Astrocyte (in vitro differentiated cells and primary cell): Measurements from ENCODE around the gene FGFR4. TPM values are rescaled to one million over a fixed set of nuclear protein-coding genes. Genes with fewer than 3 reads are reported as not detected.
A peak's percentile ranks its signal among the peaks of the same experiment; 100 is the strongest.

ENCODE experiments used
- DNase-seq: peaks from one replicate; pipeline ENCODE4 v3.0.0-alpha.2; 2010; ENCODE audit warnings: low read depth
- FAIRE-seq: peaks from 2 replicates; lab custom pipeline; 2011; peaks lifted over from hg19 to GRCh38; lab: Jason Lieb, UNC
- H2AFZ ChIP-seq: 2 replicates; pipeline ENCODE4 v1.6.0; 2012; ENCODE audit warnings: low read depth, low read length, inconsistent platforms
- H3K27ac ChIP-seq: 2 replicates; pipeline ENCODE4 v1.5.1; 2011; ENCODE audit warnings: low read depth, low read length, inconsistent platforms
- H3K27me3 ChIP-seq: 2 replicates; pipeline ENCODE4 v1.6.0; 2011; ENCODE audit warnings: low read length, inconsistent platforms; ENCODE audit not compliant: insufficient read depth
- H3K36me3 ChIP-seq: 2 replicates; pipeline ENCODE4 v1.5.1; 2011; ENCODE audit warnings: low read length, inconsistent platforms; ENCODE audit not compliant: insufficient read depth
- H3K4me1 ChIP-seq: 2 replicates; pipeline ENCODE4 v1.5.1; 2011; ENCODE audit warnings: low read length, inconsistent platforms; ENCODE audit not compliant: insufficient read depth
- H3K4me2 ChIP-seq: 2 replicates; pipeline ENCODE4 v1.6.0; 2012; ENCODE audit warnings: low read length, inconsistent platforms
- H3K4me3 ChIP-seq: 2 replicates; pipeline ENCODE4 v1.5.1; 2011; ENCODE audit warnings: low read depth, mild to moderate bottlenecking, low read length, inconsistent platforms; ENCODE audit not compliant: insufficient read depth
- H3K79me2 ChIP-seq: 2 replicates; pipeline ENCODE4 v1.6.0; 2012; ENCODE audit warnings: mild to moderate bottlenecking, low read length, inconsistent platforms; ENCODE audit not compliant: insufficient read depth
- H3K9ac ChIP-seq: 2 replicates; pipeline ENCODE4 v1.6.0; 2012; ENCODE audit warnings: mild to moderate bottlenecking, low read length, inconsistent platforms
- H3K9me3 ChIP-seq: 2 replicates; pipeline ENCODE4 v1.5.1; 2012; ENCODE audit warnings: low read depth, mild to moderate bottlenecking, low read length, inconsistent platforms; ENCODE audit not compliant: insufficient read depth
- H4K20me1 ChIP-seq: 2 replicates; pipeline ENCODE4 v1.6.0; 2012; ENCODE audit warnings: low read length, inconsistent platforms; ENCODE audit not compliant: insufficient read depth
- H3K27ac Mint-ChIP-seq: one replicate; pipeline ENCODE4 v1.8.0; 2021; ENCODE audit warnings: mild to moderate bottlenecking, mixed read lengths; ENCODE audit not compliant: unreplicated experiment
- H3K27me3 Mint-ChIP-seq: one replicate; pipeline ENCODE4 v1.8.0; 2021; ENCODE audit warnings: low read depth, mixed read lengths; ENCODE audit not compliant: unreplicated experiment
- H3K36me3 Mint-ChIP-seq: one replicate; pipeline ENCODE4 v1.8.0; 2021; ENCODE audit warnings: low read depth, mixed read lengths; ENCODE audit not compliant: unreplicated experiment
- H3K4me1 Mint-ChIP-seq: one replicate; pipeline ENCODE4 v1.8.0; 2021; ENCODE audit warnings: low read depth, mixed read lengths; ENCODE audit not compliant: unreplicated experiment
- H3K4me3 Mint-ChIP-seq: one replicate; pipeline ENCODE4 v1.8.0; 2021; ENCODE audit warnings: mild to moderate bottlenecking, moderate library complexity, mixed read lengths; ENCODE audit not compliant: unreplicated experiment
- H3K9me3 Mint-ChIP-seq: one replicate; pipeline ENCODE4 v1.8.0; 2021; ENCODE audit warnings: mild to moderate bottlenecking, mixed read lengths; ENCODE audit not compliant: unreplicated experiment
- EZH2 ChIP-seq: IDR thresholded peaks from 2 replicates; pipeline ENCODE4 v1.6.1; 2012; ENCODE audit warnings: mild to moderate bottlenecking, low read length, inconsistent platforms; ENCODE audit not compliant: insufficient read depth
- total RNA-seq: library from RNA; stranded (reverse); gene quantifications from 2 replicates; pipeline ENCODE4 v1.2.1, GENCODE V29; 2021
- TF ChIP-seq, protein P1 (sequence below): IDR thresholded peaks from 2 replicates; pipeline ENCODE4 v1.5.1; 2011; ENCODE audit warnings: low read depth, mild to moderate bottlenecking, inconsistent platforms, low read length, moderate library complexity; ENCODE audit not compliant: insufficient read depth

FGFR4 gene
- total RNA-seq, 1 donor from 2014 or later, result 4.8 TPM

- peaks cover 1% of the 10 kb centered on the region for H3K4me1 ChIP-seq
- no peak overlapping the region for H2AFZ ChIP-seq
- no peaks in the 10 kb centered on the region for H3K9me3 ChIP-seq
- Mint-ChIP-seq H3K9me3 (no peaks in the 10 kb centered on the region), H3K27ac (no peak overlapping the region), H3K27me3 (no peaks in the 10 kb centered on the region), H3K4me3 (no peak overlapping the region), H3K36me3 (peaks cover 14% of the 10 kb centered on the region), H3K4me1 (peaks cover 6% of the 10 kb centered on the region)
- TF ChIP-seq, protein P1, sequence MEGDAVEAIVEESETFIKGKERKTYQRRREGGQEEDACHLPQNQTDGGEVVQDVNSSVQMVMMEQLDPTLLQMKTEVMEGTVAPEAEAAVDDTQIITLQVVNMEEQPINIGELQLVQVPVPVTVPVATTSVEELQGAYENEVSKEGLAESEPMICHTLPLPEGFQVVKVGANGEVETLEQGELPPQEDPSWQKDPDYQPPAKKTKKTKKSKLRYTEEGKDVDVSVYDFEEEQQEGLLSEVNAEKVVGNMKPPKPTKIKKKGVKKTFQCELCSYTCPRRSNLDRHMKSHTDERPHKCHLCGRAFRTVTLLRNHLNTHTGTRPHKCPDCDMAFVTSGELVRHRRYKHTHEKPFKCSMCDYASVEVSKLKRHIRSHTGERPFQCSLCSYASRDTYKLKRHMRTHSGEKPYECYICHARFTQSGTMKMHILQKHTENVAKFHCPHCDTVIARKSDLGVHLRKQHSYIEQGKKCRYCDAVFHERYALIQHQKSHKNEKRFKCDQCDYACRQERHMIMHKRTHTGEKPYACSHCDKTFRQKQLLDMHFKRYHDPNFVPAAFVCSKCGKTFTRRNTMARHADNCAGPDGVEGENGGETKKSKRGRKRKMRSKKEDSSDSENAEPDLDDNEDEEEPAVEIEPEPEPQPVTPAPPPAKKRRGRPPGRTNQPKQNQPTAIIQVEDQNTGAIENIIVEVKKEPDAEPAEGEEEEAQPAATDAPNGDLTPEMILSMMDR, result no peak
- TF ChIP-seq EZH2, result no peak
- H3K36me3 ChIP-seq, result peaks cover 27% of the 10 kb centered on the region
- H3K9ac ChIP-seq, result no peak overlapping the region
- no peak overlapping the region for H3K27ac ChIP-seq
- H3K4me2 ChIP-seq, result no peak overlapping the region
- FAIRE-seq (no peak), DNase-seq (peak; percentile 70)
- peaks cover 36% of the 10 kb centered on the region for H3K79me2 ChIP-seq
- no peak overlapping the region for H3K4me3 ChIP-seq
- H3K27me3 ChIP-seq, result no peaks in the 10 kb centered on the region
- H4K20me1 ChIP-seq, result peaks cover 47% of the 10 kb centered on the region
These were observed 45.8 kb upstream of the FGFR4 start for GRCh38 chr5:177040814-177041420.

DNA sequence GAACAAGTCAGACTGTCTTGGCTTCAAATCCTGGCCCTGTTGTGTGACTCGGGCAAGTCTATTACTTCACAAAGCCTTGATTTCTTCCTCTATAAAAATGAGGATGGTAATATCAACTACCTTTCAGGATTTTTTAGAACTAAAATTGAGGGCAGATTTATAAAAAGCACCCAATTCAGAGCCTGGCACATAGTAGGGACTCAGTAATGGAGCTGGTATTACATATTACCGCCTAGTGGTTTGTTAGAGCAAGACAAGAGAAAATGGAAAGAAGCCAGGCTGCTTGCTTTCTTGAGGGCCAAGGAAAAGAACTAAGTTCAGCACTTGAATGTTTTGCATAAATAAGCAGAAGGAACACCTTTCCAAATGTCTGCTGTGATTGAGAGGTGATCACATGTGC lies 44.8 kb upstream of the FGFR4 start:
- no peak for FAIRE-seq

DNA sequence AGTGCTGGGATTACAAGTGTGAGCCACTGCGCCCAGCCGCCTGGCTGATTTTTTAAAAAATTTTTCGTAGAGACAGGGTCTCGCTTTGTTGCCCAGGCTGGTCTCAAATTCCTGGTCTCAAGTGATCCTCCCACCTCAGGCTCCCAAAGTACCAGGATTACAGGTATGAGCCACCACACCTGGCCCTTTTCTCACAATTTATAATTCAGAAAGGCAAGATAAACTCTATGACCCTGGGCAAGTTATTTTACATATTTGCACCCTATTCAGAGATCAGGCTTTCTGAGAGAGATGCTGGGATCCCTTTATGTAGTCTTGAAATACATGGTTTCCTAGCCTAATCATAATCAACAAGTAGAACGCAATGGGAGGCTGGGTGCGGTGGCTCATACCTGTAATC lies 43.6 kb upstream of the FGFR4 start:
- no peaks in the 10 kb centered on the region for H3K9me3 ChIP-seq
- no peak overlapping the region for H3K4me3 Mint-ChIP-seq
- no peaks in the 10 kb centered on the region for H3K4me1 ChIP-seq
- peaks cover 25% of the 10 kb centered on the region for H4K20me1 ChIP-seq
- H3K4me1 Mint-ChIP-seq, result no peaks in the 10 kb centered on the region
- no peaks in the 10 kb centered on the region for H3K27me3 ChIP-seq
- peaks cover 16% of the 10 kb centered on the region for H3K36me3 Mint-ChIP-seq
- H3K9ac ChIP-seq, result no peak overlapping the region
- peaks cover 15% of the 10 kb centered on the region for H3K79me2 ChIP-seq
- DNase-seq, result no peak
- no peak overlapping the region for H3K27ac Mint-ChIP-seq
- H3K36me3 ChIP-seq, result peaks cover 32% of the 10 kb centered on the region
- no peaks in the 10 kb centered on the region for H3K27me3 Mint-ChIP-seq
- no peaks in the 10 kb centered on the region for H3K9me3 Mint-ChIP-seq
- H3K4me2 ChIP-seq, result no peak overlapping the region
- no peak overlapping the region for H3K4me3 ChIP-seq
- no peak for FAIRE-seq
- H3K27ac ChIP-seq, result no peak overlapping the region
- no peak overlapping the region for H2AFZ ChIP-seq
- TF ChIP-seq, protein P1, result no peak
- TF ChIP-seq EZH2, result no peak

More for the DNA sequence above, 44.8 kb upstream of the FGFR4 start:
- DNase-seq, result no peak
- H3K4me3 Mint-ChIP-seq, result no peak overlapping the region
- H3K27ac Mint-ChIP-seq, result no peak overlapping the region
- no peak for TF ChIP-seq EZH2
- TF ChIP-seq, protein P1, result peak; percentile 5
- H3K27me3 Mint-ChIP-seq, result no peaks in the 10 kb centered on the region
- peaks cover 26% of the 10 kb centered on the region for H3K79me2 ChIP-seq
- H3K9me3 Mint-ChIP-seq, result no peaks in the 10 kb centered on the region
- no peaks in the 10 kb centered on the region for H3K27me3 ChIP-seq
- peaks cover 27% of the 10 kb centered on the region for H3K36me3 ChIP-seq
- H3K4me3 ChIP-seq, result no peak overlapping the region
- H3K27ac ChIP-seq, result no peak overlapping the region
- peaks cover 36% of the 10 kb centered on the region for H4K20me1 ChIP-seq
- no peak overlapping the region for H3K4me2 ChIP-seq
- H3K9me3 ChIP-seq, result no peaks in the 10 kb centered on the region
- H3K4me1 ChIP-seq, result no peaks in the 10 kb centered on the region
- no peaks in the 10 kb centered on the region for H3K4me1 Mint-ChIP-seq
- no peak overlapping the region for H2AFZ ChIP-seq
- H3K36me3 Mint-ChIP-seq, result peaks cover 16% of the 10 kb centered on the region
- no peak overlapping the region for H3K9ac ChIP-seq
